ENCODE data around the gene LAMA2. TPM values are rescaled to one million over a fixed set of nuclear protein-coding genes. Genes with fewer than 3 reads are reported as not detected.
A peak's percentile ranks its signal among the peaks of the same experiment; 100 is the strongest.

The LAMA2 gene, protein sequence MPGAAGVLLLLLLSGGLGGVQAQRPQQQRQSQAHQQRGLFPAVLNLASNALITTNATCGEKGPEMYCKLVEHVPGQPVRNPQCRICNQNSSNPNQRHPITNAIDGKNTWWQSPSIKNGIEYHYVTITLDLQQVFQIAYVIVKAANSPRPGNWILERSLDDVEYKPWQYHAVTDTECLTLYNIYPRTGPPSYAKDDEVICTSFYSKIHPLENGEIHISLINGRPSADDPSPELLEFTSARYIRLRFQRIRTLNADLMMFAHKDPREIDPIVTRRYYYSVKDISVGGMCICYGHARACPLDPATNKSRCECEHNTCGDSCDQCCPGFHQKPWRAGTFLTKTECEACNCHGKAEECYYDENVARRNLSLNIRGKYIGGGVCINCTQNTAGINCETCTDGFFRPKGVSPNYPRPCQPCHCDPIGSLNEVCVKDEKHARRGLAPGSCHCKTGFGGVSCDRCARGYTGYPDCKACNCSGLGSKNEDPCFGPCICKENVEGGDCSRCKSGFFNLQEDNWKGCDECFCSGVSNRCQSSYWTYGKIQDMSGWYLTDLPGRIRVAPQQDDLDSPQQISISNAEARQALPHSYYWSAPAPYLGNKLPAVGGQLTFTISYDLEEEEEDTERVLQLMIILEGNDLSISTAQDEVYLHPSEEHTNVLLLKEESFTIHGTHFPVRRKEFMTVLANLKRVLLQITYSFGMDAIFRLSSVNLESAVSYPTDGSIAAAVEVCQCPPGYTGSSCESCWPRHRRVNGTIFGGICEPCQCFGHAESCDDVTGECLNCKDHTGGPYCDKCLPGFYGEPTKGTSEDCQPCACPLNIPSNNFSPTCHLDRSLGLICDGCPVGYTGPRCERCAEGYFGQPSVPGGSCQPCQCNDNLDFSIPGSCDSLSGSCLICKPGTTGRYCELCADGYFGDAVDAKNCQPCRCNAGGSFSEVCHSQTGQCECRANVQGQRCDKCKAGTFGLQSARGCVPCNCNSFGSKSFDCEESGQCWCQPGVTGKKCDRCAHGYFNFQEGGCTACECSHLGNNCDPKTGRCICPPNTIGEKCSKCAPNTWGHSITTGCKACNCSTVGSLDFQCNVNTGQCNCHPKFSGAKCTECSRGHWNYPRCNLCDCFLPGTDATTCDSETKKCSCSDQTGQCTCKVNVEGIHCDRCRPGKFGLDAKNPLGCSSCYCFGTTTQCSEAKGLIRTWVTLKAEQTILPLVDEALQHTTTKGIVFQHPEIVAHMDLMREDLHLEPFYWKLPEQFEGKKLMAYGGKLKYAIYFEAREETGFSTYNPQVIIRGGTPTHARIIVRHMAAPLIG (N-terminal part only)
- 16.8 TPM for total RNA-seq

DNA sequence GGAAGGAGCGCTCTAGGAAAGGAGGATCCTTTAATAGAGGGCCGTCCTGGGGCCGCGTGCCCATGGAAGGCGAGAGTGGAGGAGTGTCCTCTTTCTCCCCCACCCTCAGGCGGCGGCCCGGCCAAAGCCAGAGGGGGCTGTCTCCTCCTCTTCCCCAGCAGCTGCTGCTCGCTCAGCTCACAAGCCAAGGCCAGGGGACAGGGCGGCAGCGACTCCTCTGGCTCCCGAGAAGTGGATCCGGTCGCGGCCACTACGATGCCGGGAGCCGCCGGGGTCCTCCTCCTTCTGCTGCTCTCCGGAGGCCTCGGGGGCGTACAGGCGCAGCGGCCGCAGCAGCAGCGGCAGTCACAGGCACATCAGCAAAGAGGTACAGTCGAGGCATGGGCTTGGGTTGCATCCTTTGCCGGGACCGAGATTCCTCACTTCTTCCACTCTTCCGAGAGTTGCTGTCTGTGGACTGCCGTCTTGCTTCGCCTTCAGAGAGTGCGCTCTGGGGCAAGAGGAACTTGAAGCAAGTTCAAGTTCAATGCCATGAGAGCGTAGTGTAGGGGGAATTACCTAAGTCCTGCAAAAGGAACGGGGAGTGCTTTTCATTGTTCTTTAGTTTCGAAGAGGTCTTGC is at the start of gene LAMA2:
Gene LAMA2, plus strand, starts transcription at position 148 of the 621 bp plus-strand sequence. Its CDS starts 108 bp downstream, at position 256.
- peak; percentile 38 for DNase-seq

GRCh38 chr6:128836761-128837160 is 46.2 kb upstream of the LAMA2 start:
- no peak for DNase-seq

- DNase-seq, result no peak
These were observed 41.4 kb upstream of the LAMA2 start for GRCh38 chr6:128841518-128841917.

DNA sequence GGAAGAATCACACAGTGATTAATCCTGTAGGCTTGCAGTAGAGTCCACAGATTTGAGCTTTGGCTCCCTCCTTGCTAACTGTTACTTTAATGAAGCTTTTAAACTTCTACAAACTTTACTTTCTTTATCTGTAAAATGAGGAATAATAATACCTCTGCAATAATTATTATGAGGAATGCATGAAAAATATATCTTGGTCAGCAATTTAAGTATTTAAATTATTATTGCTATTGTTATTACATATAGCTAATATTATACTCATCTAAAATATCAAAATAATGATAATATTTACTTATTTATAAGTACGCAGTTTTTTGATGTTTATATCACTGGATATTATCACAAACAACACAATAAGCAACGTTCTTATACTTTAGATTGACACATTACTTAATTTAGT is 38.3 kb upstream of the LAMA2 start:
- DNase-seq, result no peak

DNA sequence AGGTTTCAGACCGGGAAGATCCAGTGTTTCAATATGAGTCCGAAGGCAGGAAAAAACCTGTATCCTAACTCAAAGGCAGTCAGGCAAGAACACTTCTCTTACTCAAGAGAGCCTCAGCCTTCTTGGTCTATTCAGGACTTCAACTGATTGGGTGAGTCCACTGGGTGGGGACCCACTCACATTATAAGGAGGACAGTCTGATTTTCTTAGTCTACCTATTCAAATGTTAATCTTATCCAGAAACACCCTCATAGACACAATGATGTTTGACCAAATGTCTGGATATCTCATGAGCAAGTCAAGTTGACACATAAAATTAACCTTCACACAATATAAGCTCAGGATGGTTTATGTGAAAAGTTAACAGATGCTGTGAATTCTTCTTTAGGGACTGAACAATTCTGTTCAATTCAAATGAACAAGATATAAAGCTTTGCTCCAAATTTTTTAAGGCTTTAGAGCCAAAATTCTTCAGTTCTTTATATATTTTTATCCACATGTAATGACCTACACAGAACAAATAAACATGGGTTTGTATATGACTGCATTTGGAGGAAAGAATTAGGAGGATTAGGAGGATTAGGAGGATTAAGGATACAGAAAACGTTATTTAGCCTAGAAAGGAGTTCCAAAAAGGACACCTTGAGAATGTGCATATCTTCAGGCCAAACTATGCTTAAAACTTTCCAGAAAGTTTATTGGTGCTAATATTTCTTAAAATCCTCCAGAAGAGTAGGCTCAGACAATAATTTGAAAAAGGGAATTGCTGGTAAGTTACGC is 35.3 kb upstream of the LAMA2 start:
- DNase-seq, result no peak

DNA sequence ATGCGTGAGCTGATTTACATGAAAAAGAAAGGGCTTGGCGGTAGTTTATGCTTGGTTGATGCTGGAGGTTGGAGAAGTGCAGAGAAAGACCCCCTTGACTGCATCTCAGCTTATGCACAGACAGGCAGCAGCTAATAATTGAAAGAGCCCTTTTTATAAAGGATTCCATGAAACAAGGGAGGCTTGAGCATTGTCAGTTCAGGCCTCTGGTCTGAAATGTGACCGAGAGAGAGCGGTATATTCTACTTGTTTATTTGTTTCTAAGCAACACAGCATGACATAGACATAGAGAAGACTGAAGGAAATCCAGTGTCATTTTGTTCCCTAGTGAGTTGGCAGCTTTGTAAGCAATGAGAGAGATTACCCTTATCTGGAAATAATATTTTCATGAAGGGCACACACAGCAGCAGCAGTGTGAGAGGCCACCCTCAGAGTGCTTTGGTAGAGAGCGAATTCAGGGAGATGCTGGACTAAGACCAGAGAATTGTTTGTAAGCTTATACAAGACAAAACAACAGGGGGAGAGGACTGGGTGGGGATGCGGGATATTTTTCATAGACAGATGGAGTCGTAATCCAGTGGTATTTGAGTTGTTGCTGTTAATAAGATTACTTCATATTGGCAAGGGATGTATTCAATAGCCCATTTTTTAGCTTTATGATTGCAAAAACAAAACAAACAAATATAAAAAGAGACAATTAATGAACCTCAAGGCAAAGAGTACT is 34.6 kb upstream of the LAMA2 start:
- DNase-seq, result no peak

GRCh38 chr6:128855581-128856085 is 27.3 kb upstream of the LAMA2 start:
- no peak for DNase-seq

GRCh38 chr6:128857806-128858205 is 25.1 kb upstream of the LAMA2 start:
- no peak for DNase-seq

- no peak for DNase-seq
These were observed 22.2 kb upstream of the LAMA2 start for GRCh38 chr6:128860782-128861181.

DNA sequence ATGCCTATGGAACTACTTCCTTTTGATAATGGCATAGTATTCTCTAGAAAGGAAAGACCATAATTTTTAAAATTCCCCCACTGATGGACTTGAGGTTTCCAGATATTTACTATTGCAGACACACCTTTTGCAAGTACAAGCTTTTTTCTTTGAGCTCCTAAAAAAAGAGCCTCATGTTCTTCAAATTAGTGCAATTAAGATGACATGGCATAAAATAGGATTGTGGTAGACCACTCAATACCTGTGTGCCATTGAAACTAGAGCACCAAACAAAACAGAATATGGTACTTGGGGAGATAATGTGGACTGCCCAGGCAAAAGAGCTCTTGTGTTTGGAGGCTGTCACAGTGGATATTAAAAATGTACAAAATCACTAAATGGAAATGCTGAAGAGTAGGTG is 19.0 kb upstream of the LAMA2 start:
- DNase-seq, result no peak

- no peak for DNase-seq
These were observed 12.2 kb upstream of the LAMA2 start for GRCh38 chr6:128870746-128871145.

- no peak for DNase-seq
These were observed 8.1 kb upstream of the LAMA2 start for GRCh38 chr6:128874863-128875262.

- no peak for DNase-seq
These were observed 378 bp upstream of the LAMA2 start for GRCh38 chr6:128882560-128882959.

GRCh38 chr6:128883906-128884305 is 968 bp downstream of the LAMA2 start:
- no peak for DNase-seq

DNA sequence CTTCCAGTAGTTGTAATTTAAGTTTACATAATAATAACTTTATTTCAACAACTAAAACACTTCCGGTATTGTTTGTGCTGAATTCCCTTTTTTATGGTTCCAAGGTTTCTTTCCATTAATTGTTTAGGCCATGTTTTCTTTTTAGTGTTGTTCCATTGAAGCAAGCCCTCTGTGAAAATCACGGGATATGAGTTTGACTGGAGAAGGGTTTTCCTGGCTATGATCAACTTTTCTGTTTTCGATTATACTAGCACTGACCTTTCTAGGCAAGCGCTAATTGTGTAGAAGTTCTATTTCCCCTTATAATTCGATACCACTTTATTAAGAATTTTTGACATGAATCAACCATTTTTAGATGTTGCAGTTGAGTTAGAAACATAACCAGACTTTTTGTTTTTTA is 2.4 kb downstream of the LAMA2 start:
- no peak for DNase-seq

GRCh38 chr6:128886706-128887105 is 3.8 kb downstream of the LAMA2 start:
- no peak for DNase-seq

GRCh38 chr6:128888444-128889175 is 5.7 kb downstream of the LAMA2 start:
- no peak for DNase-seq

DNA sequence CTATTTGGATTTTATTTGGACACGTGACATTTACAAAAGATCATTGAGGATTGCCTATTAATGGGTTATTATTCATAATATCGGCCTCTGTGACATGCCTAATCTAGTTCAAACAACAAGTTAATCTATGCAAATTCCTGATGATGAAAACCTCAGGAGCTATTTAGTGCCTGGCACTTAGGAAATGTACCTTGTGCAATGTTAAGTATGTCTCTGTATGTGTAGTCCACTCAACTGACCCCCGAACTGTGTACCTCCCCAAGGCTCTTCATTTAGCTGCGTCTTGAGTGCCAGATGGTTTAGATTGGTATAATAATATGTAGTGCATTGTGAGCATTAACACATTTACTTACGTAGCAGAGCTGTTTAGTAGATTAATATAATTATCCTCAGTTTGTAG is 6.9 kb downstream of the LAMA2 start:
- no peak for DNase-seq

DNA sequence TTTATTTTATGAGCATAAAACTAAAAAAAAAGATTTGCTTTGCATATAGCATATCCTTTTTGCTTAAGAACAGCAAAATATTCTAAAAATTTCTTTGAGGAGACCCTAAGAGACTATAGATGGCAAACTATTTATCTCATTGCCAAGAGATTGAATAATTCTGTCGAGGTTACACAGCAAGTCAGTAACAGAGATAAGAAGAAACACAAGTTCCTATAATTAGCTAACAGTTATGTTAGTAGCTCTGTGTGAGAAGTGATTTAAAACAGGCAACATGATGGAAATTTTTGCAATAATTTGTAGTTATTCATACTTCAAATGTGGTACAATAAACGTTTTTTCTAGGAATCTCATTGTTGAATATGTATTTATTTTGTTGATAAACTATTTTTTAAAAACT is 9.1 kb downstream of the LAMA2 start:
- no peak for DNase-seq

Data from occipital lobe (tissue), 2 donors.